Stimulated activated CD8-positive, alpha-beta memory T cell treated with anti-CD3 and anti-CD28 coated beads, Interleukin-4, amount 100 ng/mL, for 24 hours (primary cell): Measurements from ENCODE around the gene EPHA4.

Experiments used
- DNase-seq: peaks from one replicate; pipeline ENCODE4 v3.0.0-alpha.2; 2020; ENCODE audit warnings: low read depth

Gene EPHA4

GRCh38 chr2:221473451-221473850, 98.7 kb downstream of the EPHA4 start:
- no peak for DNase-seq

DNA sequence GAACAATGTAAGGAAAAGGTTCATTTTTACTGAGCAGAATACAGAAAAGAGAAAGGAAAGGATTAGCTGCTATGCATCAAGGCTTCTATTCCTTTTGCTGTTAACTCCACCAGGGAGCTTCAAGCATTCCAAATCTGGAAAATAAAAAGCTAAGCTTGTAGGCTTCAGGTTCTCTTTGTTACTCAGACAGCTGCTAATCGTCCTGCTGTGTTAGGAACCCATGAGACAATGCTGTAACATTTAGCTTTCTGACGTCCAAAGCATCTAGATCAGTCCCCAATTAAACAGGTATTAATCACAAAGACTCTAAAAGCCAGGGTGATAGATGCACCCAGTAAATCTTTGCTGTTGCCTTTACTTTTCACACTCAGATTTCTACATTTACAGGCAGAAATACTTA, 103.8 kb downstream of the EPHA4 start:
- no peak for DNase-seq

GRCh38 chr2:221467610-221468009, 104.5 kb downstream of the EPHA4 start:
- DNase-seq = no peak

GRCh38 chr2:221466744-221467143, 105.4 kb downstream of the EPHA4 start:
- no peak for DNase-seq

DNA sequence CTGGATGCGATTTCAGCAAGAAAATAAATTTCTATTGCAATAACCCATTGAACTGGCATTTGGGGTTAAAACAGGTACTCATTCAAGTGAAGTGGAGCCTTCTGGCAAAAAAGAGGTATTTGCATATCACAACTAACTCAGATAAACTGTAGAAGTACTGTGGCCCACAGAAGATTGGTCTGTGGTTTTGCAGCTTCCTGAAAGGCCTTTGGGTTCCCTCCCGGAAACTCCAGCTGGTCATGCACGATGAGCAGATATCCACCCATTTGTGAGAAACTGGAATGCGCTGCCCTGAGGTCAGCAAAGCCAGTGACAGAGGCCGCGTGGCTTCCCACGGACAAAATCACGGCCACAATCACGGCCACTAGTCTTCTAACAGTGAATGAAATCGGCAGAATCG, 106.3 kb downstream of the EPHA4 start:
- DNase-seq = peak; percentile 1

- DNase-seq = no peak
Observed at GRCh38 chr2:221464971-221465370, 107.1 kb downstream of the EPHA4 start.

DNA sequence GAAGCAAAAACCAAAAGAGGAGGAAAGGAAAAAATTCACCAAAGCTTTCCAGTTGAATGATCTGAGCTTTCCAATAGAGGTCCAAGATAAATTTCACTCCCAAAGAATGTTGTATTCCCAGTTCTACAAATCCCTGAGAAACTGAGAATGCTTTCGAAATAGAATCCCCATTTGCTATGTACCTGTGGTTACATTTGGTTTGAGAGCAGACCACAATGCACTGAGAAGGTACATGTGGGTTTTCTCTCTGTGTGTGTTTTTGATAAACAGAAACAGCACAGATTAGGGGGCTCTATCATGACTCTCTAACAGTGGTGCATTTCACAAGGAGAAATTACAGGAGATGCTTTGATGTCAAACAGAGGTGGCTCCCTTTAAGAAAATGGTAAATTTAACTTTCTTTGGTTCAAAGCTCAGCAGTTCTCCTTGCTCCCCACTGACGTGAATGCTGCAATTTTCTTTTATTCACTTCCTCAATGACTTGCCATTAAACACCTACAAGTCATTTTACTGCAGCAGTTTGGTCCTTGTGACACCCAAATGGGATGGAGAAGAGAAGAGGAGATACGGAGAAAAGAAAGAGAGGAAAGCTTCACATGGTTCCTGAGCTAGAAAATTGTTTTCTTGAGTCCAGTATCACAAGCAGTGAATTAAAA, 108.7 kb downstream of the EPHA4 start:
- no peak for DNase-seq

DNA sequence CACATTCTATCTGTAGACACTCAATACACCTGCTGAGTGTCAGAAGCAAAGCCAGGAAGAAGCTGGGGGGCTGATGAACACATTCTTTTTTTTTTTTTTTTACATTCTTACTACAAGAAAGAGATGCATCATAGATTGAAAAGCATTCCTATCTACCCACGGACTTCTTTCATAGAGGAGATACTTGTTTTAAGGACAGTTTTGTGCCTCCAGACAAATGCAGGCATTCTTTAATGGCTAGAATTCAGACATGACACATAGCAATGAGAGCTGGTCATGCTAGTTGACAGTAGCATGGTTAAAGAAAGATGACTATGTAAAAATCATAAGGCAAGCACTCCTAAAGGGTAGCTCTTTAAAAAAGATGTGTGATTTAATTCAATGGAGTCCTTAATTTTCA, 110.2 kb downstream of the EPHA4 start:
- no peak for DNase-seq

DNA sequence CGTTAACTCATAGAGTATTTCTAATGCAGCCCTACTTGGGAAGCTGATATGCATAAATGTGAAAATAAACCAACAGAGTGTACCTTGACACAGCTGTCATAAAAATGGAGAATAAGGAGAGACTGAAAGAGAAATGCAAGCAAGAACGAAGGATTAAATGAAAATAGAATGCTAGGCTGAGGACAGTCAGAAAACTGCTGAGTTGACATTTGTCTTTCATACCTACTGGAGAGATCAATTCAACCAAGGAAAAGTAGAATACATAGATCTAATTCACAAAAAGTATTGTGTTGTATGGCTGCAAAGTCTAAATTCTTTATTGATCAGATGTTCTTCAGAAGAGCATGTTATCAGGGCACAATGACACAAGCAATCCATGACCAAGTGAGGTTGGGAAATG, 112.0 kb downstream of the EPHA4 start:
- DNase-seq = no peak

GRCh38 chr2:221458578-221458977, 113.5 kb downstream of the EPHA4 start:
- DNase-seq = no peak

DNA sequence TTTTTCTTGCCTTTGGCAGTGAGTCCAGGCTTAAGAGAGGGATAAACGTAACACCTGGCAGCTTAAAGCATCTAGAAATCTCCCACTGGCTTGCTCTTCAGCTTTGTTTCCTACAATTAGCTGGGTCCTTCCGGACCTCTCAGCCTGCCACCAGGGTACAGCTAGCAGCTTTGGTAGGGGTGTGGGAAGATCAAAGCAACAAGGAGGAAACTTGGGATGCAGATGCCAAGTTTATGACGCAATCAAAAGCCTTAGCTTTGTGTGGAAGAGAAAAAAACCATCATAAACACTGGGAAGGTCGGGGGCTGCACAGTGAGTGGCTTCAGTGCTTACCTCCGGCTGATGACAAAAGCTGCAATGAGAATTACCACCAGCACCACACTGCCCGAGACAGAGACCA, 116.9 kb downstream of the EPHA4 start:
- DNase-seq = no peak

DNA sequence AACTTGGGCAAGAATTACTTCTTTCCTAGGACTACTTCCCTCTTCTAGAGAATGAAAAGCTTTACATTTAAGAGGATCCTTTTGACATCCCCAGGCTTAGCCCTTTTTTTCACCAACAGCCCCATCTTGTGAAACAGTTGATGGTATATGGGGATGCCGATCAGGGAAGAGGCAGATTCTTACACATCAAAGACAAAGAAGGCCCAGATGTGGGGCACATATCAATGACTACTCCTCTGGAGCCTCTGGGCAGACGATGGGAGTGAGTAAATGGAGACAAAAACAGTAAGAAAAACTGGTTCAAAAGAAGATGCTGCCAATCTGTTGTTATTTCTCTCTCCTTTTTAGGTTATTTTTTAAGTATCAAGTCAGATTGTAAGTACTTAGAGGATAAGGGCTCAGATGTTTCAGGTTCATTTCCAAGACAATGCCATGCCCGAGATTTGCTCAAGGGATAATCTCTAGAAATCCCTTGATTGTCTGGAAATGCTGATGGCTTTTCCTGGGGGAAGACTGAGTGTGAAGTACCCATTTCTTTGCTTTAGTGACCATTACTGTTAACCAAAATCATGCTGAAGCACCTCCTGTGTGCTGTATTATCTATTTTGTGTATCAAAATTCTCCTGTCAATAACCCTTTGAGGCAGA, 117.5 kb downstream of the EPHA4 start:
- no peak for DNase-seq

GRCh38 chr2:221451862-221452788, 120.0 kb downstream of the EPHA4 start:
- no peak for DNase-seq

DNA sequence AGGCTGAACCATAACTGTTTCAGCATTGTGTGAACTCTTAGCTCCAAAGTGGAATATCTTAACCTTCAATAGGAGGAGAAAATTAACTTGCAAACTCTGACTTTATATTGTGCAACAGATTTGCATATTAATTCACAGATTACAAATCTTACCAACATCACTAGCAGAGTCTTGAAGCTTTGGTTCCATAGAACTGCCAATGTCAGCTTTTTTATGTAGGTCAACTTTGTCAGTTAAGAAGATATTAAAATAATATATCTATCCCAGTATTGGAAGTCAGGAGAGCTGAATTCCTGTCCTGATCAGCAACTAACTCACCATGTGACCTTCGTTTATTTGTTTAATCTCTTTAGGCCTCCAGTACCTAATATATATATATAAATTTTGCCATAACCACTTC, 121.8 kb downstream of the EPHA4 start:
- DNase-seq = no peak

DNA sequence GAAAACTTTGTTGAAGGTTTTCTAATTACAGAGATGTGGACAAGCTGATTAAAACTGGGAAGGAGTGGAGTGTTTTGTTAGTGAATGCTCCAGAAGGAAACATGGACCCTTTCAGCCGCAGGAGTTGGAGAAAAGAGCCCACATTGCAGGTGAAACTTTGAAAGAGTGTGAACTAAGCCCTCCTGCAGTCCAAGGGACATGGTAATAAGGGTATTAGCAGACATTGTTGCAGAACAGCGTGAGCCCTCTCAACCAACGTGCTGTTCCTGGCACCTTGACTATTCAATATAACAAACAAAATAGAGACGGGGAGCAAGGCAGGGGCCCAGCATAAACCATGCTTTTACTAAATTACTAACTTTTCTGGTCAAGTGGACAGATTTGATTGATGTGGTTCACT, 122.7 kb downstream of the EPHA4 start:
- DNase-seq = no peak

- DNase-seq = no peak
Observed at GRCh38 chr2:221448844-221449390, 123.2 kb downstream of the EPHA4 start.

DNA sequence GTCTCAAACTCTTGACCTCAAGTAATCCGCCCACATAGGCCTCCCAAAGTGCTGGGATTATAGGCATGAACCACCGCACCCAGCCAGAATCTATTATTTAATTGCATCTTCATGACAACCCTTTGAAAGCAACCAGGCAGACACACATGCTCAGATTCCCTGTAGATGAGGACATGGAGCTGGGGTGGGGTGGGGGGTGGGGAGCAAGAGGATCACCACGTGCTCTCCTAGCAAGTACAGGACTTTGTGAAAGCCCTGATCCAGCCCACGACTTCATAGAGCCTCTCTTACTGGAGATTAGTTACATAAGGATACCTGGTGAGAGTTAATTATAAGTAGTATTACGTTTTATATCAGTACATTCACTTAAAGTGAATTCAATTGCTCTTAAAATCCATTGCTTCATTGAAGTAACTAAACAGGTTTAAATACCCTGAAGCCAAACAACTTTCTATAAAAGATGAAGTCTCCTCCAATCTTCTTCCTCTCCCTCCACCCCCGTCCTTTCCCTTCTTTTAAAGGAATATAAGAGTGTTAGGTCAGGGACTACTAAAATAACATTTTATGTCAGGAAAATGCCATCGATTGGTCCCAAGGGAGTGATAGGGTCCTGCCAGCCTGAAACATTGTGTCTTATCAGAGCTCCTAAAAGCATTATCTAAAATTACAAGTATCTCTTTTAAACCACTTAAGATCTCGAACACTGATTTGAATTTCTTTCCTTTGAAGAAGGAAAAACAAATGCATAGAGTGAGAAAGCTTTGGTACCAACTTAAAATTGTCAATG, 123.9 kb downstream of the EPHA4 start:
- no peak for DNase-seq

DNA sequence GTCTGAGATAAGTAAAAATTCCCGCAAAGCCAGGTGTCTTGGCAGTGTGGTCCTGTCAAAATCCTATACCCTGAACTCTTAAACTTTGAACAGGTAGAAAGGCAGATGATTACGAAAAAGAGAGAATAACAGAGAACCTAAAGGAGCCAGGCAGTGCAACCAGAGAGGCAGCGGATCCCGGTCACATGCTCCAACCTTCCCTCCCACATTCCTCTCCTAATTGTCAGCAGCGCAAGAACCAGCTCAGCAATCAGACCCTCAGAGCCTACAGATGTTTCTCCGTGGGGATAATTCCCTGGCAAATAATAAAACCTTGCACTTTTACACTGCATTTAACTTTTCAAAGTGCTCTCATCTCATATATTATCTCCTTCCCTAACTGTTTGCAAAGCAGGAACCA, 124.8 kb downstream of the EPHA4 start:
- DNase-seq = no peak

- DNase-seq = no peak
Observed at GRCh38 chr2:221446140-221446539, 126.0 kb downstream of the EPHA4 start.

DNA sequence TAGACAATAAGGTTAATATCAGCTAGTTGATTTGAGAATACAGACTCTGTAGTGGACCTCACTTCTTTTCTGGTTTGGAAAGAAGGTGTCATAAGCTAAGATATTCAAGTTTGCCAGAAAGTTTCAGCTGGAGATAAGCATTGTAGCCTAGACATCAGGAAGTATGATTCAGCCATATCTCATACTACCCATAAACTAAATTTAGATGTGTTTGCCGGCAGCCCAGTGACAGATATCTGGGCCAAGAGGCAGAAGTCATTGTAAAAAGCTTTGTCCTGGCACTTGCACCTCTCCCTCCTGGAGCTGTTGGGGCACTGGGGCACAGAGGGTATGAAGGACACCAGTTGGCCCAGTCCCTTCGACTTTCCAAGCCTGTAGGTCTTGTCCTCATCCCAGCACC, 128.0 kb downstream of the EPHA4 start:
- no peak for DNase-seq

GRCh38 chr2:221443645-221444044, 128.5 kb downstream of the EPHA4 start:
- no peak for DNase-seq

- no peak for DNase-seq
Observed at GRCh38 chr2:221442128-221442527, 130.0 kb downstream of the EPHA4 start.
